Endodermal cell (in vitro differentiated cells): ENCODE results near the gene KIF5B. TPM values are rescaled to one million over a fixed set of nuclear protein-coding genes. Genes with fewer than 3 reads are reported as not detected.

ENCODE experiments used
- DNase-seq: peaks from one replicate; pipeline ENCODE4 v3.0.0-alpha.2; 2017
- H3K27ac ChIP-seq: 2 replicates; pipeline ENCODE4 v1.5.1; 2013; ENCODE audit warnings: mild to moderate bottlenecking, low read depth, low read length, moderate library complexity
- H3K27me3 ChIP-seq: 2 replicates; pipeline ENCODE4 v1.6.1; 2013; ENCODE audit warnings: mild to moderate bottlenecking, low read length, moderate library complexity; ENCODE audit not compliant: insufficient read depth, control insufficient read depth, poor library complexity, severe bottlenecking
- H3K36me3 ChIP-seq: 2 replicates; pipeline ENCODE4 v1.7.0; 2013; ENCODE audit warnings: mild to moderate bottlenecking, low read length, moderate library complexity; ENCODE audit not compliant: control insufficient read depth, insufficient read depth
- H3K4me1 ChIP-seq: one replicate; pipeline ENCODE4 v1.7.0; 2013; ENCODE audit warnings: low read length; ENCODE audit not compliant: control insufficient read depth, insufficient read depth
- H3K4me3 ChIP-seq: 2 replicates; pipeline ENCODE4 v1.5.1; 2013; ENCODE audit warnings: mild to moderate bottlenecking, low read length, moderate library complexity
- H3K9ac ChIP-seq: 2 replicates; pipeline ENCODE4 v1.6.1; 2013; ENCODE audit warnings: mild to moderate bottlenecking, low read length, moderate library complexity; ENCODE audit not compliant: poor library complexity, severe bottlenecking; ENCODE audit errors: extremely low read depth
- H3K9me3 ChIP-seq: 2 replicates; pipeline ENCODE4 v1.6.1; 2013; ENCODE audit warnings: mild to moderate bottlenecking, low read length, moderate library complexity; ENCODE audit not compliant: control insufficient read depth
- H3K27ac Mint-ChIP-seq: 2 replicates; pipeline ENCODE4 v1.8.0; 2020; ENCODE audit warnings: mixed read lengths
- H3K27me3 Mint-ChIP-seq: 2 replicates; pipeline ENCODE4 v1.8.0; 2021; ENCODE audit warnings: mild to moderate bottlenecking, mixed read lengths; ENCODE audit not compliant: insufficient read depth
- H3K36me3 Mint-ChIP-seq: 2 replicates; pipeline ENCODE4 v1.8.0; 2020; ENCODE audit warnings: low read depth, mixed read lengths
- H3K4me1 Mint-ChIP-seq: 2 replicates; pipeline ENCODE4 v1.8.0; 2020; ENCODE audit warnings: mixed read lengths
- H3K4me3 Mint-ChIP-seq: 2 replicates; pipeline ENCODE4 v1.8.0; 2020; ENCODE audit warnings: mild to moderate bottlenecking, moderate library complexity, mixed read lengths
- H3K9me3 Mint-ChIP-seq: 2 replicates; pipeline ENCODE4 v1.8.0; 2020; ENCODE audit warnings: mild to moderate bottlenecking, mixed read lengths
- WGBS, 2 experiments: methylation state at CpG; one replicate each; pipeline versions ENCODE4 v1.1.5 to v1.1.7; 2013; ENCODE audit warnings: missing lambda C conversion rate in 2 of 2, mixed read lengths in 1 of 2; ENCODE audit not compliant: insufficient coverage in 1 of 2, insufficient read length in 1 of 2; 5-methylcytosine and 5-hydroxymethylcytosine counted together
- total RNA-seq, 2 donors: library from RNA; stranded (reverse); fragmentation: NEBNext Ultra II Directional in 1 of 2; extraction: Animal tissue kit (Norgen Biotek cat#: 25700) in 1 of 2; gene quantifications; 2 replicates in 1 of 2; 3 replicates in 1 of 2; pipeline ENCODE4 v1.2.1, GENCODE V29; 2021
- TF ChIP-seq, protein P1 (sequence below): fragments of 200-600 bp; sonication (generic); conservative IDR thresholded peaks from 2 replicates; pipeline ENCODE4 v1.5.0; 2021; ENCODE audit warnings: antibody characterized with exemption, mild to moderate bottlenecking

The KIF5B gene
- total RNA-seq, 2 donors from 2014 or later = 90.8 to 104 TPM

DNA sequence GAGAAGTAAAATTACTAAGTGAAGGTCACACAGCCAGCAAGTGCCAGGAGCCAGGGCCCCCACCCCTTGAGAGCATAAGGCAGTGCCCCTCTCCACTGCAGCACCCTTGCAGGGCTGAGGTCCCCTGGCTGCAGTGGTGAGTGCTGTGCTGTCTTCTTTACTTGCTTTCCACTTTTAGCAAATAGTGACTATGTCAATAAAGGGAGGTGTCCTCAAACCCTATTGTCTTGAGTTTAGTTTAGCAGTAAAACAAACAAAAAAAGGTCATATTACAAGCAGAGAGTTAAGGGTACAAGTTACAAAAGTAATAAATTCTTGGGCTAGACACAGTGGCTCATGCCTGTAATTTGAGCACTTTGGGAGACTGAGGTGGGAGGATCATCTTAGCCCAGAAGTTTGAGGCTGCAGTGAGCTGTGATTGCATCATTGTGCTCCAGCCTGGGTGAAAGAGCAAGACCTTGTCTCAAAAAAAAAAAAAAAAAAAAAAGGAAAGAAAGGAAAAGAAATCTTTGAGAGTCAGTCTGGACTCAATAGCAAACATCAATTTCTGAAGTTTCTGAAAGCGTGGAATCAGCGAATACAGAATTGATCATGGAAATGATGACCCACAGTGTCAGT lies 39.0 kb upstream of the KIF5B start:
- peaks cover 38% of the 10 kb centered on the region for H3K9me3 Mint-ChIP-seq
- H3K4me3 Mint-ChIP-seq = no peak overlapping the region
- Histone ChIP-seq H3K27ac (no peak overlapping the region), H3K9ac (no peak overlapping the region), H3K9me3 (peaks cover 42% of the 10 kb centered on the region), H3K4me1 (no peaks in the 10 kb centered on the region), H3K4me3 (no peak overlapping the region), H3K27me3 (no peaks in the 10 kb centered on the region), H3K36me3 (no peaks in the 10 kb centered on the region)
- 96 to 100% methylated on average over 2 of the region's 2 CpGs for WGBS, 2 experiments
- H3K27ac Mint-ChIP-seq = no peak overlapping the region
- H3K4me1 Mint-ChIP-seq = peaks cover 5% of the 10 kb centered on the region
- H3K36me3 Mint-ChIP-seq = peaks cover 4% of the 10 kb centered on the region
- no peak for DNase-seq
- peaks cover 9% of the 10 kb centered on the region for H3K27me3 Mint-ChIP-seq
- TF ChIP-seq, protein P1, sequence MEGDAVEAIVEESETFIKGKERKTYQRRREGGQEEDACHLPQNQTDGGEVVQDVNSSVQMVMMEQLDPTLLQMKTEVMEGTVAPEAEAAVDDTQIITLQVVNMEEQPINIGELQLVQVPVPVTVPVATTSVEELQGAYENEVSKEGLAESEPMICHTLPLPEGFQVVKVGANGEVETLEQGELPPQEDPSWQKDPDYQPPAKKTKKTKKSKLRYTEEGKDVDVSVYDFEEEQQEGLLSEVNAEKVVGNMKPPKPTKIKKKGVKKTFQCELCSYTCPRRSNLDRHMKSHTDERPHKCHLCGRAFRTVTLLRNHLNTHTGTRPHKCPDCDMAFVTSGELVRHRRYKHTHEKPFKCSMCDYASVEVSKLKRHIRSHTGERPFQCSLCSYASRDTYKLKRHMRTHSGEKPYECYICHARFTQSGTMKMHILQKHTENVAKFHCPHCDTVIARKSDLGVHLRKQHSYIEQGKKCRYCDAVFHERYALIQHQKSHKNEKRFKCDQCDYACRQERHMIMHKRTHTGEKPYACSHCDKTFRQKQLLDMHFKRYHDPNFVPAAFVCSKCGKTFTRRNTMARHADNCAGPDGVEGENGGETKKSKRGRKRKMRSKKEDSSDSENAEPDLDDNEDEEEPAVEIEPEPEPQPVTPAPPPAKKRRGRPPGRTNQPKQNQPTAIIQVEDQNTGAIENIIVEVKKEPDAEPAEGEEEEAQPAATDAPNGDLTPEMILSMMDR = no peak

DNA sequence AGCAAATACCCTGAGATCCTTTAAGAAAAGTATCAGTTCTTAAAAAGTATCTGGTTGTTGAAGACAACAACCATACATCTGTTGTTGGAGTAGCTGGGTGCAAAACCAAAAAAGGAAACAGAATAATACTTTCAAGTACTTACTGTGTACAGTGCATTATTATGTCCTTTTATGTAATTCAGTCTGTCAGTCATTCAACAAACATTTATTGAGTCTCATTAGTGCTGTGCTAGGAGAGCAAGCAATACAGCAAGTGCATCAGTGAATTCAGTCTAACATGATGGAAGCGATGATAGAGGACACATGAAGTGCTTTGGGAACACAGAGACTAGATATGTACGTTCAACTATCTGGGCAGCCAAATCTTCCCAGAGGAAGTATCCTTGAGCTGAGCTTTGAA lies 37.4 kb upstream of the KIF5B start:
- 93 to 100% methylated on average over 2 of the region's 2 CpGs for WGBS, 2 experiments
- no peaks in the 10 kb centered on the region for H3K27me3 ChIP-seq

DNA sequence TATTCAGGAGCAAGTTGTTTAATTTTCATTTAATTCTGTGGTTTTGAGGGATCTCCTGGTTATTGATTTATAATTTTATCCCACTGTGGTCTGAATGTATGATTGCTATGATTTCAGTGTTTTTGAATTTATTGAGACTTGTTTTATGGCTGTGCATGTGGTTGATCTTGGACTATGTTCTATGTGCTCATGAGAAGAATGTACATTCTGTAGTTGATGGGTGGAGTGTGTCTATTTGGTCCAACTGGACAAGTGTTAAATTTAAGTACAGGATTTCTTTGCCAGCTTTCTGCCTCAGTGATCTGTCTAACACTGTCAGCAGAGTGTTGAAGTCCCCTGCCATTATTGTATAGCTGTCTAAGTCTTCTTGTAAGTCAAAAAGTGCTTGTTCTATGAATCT lies 34.8 kb upstream of the KIF5B start:
- H3K4me3 ChIP-seq = no peak overlapping the region
- TF ChIP-seq, protein P1 = no peak

More for the DNA sequence above, 37.4 kb upstream of the KIF5B start:
- TF ChIP-seq, protein P1 = no peak
- H3K9ac ChIP-seq = no peak overlapping the region
- Mint-ChIP-seq H3K9me3 (peaks cover 28% of the 10 kb centered on the region), H3K36me3 (no peaks in the 10 kb centered on the region), H3K27ac (no peak overlapping the region), H3K4me1 (peaks cover 5% of the 10 kb centered on the region), H3K4me3 (no peak overlapping the region), H3K27me3 (peaks cover 18% of the 10 kb centered on the region)
- peaks cover 31% of the 10 kb centered on the region for H3K9me3 ChIP-seq
- H3K4me1 ChIP-seq = no peaks in the 10 kb centered on the region
- no peak for DNase-seq
- no peak overlapping the region for H3K27ac ChIP-seq
- H3K36me3 ChIP-seq = no peaks in the 10 kb centered on the region
- H3K4me3 ChIP-seq = no peak overlapping the region

More for the DNA sequence above, 34.8 kb upstream of the KIF5B start:
- no peak for DNase-seq
- H3K9me3 Mint-ChIP-seq = peaks cover 4% of the 10 kb centered on the region
- Histone ChIP-seq H3K9ac (no peak overlapping the region), H3K27me3 (no peaks in the 10 kb centered on the region), H3K36me3 (no peaks in the 10 kb centered on the region), H3K4me1 (no peaks in the 10 kb centered on the region), H3K9me3 (peaks cover 5% of the 10 kb centered on the region), H3K27ac (no peak overlapping the region)
- H3K36me3 Mint-ChIP-seq = no peaks in the 10 kb centered on the region
- H3K4me1 Mint-ChIP-seq = peaks cover 5% of the 10 kb centered on the region
- no peak overlapping the region for H3K4me3 Mint-ChIP-seq
- H3K27me3 Mint-ChIP-seq = peaks cover 17% of the 10 kb centered on the region
- no peak overlapping the region for H3K27ac Mint-ChIP-seq
